ENCODE data around the gene PSPC1.
"Not testable (repeated sequence)": the region's sequence is repeated elsewhere in the genome, so short reads cannot be mapped to it uniquely, and the experiment has no call there.

PSPC1 gene

DNA sequence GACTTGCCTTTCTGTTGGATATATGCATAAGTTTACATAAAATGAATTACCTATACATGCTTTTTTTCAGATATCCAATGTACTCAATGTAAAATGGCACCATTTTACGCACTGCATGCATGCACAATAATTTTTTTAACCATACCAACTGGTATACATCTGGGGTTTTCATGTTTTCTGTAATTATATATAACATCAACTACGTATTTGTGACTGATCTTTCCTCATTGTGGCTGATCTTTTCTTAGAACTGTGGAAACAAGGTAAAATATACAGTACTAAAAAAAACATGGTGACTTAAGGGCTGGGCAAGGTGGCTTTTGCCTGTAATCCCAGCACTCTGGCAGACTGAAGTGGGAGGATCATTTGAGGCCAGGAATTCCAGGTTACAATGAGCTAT lies 18.5 kb downstream of the PSPC1 start:
- DNase-seq (ENCODE audit: insufficient read length, low spot score) (no peak), FAIRE-seq (no peak)

DNA sequence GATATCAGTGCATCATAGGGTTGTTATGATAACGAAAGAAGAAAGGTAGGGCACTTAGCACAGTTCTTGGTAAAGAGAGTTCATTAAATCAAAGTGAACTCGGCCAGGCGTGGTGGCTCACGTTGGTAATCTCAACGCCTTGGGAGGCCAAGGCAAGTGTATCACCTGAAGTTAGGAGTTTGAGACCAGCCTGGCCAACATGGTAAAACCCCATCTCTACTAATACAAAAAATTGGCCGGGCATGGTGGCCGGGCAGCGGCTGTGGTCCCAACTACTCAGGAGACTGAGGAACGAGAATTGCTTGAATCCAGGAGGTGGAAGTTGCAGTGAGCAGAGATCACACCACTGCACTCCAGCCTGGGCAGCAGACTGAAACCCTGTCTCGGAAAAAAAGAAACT lies 19.1 kb downstream of the PSPC1 start:
- DNase-seq (ENCODE audit: insufficient read length, low spot score) (no peak), FAIRE-seq (no peak)

DNA sequence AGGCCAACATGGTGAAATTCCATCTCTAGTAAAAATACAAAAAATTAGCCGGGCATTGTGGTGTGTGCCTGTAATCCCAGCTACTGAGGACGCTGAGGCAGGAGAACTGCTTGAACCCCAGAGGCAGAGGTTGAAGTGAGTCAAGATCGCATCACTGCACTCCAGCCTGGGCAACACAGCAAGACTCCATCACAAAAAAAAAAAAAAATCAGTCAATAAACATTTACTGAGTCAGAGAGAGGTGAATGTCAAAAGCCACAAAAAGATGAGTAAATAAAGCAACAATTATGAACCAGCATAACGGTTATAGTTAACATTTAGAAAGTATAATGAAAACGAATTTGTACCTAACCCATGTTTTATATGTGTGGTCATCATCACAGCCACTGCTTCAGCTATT lies 23.1 kb downstream of the PSPC1 start:
- no peak for FAIRE-seq
- no peak for DNase-seq (ENCODE audit: insufficient read length, low spot score)

DNA sequence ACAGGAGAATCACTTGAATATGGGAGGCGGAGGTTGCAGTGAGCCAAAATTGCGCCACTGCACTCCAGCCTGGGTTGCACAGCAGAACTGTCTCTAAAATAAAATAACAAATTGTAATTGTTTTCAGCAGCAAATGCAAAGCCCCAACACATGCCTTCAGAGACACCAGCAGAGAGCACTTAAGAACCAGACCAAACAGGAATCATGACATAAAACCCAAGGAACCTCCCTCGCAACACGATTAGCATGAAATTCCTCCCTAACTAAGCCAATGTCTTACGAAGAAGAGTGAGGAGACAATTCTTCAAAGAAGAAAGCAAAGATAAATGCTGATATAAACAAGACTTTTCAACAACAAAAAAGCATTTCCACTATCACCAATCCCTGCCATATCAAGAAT lies 40.1 kb downstream of the PSPC1 start:
- FAIRE-seq, result no peak

DNA sequence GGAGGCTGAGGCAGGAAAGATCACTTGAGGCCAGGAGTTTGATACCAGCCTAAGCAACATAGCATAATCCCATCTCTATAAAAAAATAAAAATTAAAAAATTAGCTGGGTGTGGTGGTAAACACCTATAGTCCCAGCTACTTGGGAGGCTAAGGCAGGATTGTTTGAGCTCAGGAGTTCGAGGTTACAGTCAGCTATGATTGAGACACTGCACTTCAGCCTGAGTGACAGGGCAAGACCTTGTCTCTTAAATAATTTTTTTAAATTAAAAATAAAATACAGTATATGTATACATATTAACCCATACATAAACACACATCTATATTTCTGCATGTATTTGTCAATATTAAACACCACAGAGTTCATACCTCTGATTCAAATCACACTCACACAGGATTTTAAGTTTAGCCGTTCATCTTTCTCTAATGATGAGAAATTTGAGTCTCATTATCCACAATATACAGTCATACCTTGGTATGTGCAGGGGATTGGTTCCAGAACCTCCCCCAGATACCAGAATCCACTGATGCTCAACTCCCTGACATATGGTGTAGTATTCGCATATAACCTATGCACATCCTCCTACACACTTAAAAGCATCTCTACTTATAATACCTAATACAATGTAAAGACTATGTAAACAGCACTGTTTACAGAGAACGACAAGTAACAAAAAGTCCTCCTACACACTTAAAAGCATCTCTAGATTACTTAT lies 44.7 kb downstream of the PSPC1 start:
- DNase-seq (ENCODE audit: insufficient read length, low spot score) (no peak), FAIRE-seq (no peak)

More for the DNA sequence above, 40.1 kb downstream of the PSPC1 start:
- no peak for DNase-seq (ENCODE audit: insufficient read length, low spot score)

DNA sequence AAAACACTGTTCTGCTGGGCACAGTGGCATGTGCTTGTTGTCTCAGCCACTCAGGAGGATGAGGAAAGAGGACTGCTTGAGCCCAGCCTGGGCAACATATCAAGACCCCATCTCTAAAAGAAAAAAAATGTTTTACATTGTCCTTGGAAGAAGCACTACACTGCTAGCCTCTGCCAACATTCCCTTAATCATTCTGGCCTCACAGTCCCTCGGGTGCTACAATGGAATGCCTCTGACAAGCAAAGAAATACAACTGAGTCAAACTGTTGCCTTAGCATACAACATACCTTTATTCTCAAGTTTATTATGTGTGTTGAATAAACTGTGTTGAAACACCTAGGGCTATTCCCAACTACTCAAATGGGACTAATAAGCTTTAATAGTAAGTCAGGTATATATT lies 56.1 kb downstream of the PSPC1 start:
- DNase-seq (ENCODE audit: insufficient read length, low spot score), result no peak
- no peak for FAIRE-seq

DNA sequence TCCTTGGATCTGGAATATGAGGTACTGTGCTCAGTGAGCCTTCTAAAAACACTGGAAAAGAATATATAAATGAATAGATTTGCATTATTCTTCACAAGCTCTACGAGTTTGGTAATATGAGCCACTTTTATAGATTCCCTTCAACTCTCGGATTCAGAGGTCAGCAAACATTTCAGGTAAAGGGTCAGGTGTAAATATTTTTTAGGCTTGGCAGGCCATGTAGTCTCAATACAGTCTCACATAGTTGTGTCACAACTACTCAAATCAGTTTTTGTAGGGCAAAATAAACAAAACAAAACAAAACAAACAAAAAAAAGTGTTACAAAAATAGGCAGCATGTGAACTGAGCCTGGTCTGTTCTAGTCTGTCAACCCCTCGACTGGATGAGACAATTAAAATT lies 57.4 kb downstream of the PSPC1 start:
- FAIRE-seq, result no peak
- DNase-seq (ENCODE audit: insufficient read length, low spot score), result no peak

DNA sequence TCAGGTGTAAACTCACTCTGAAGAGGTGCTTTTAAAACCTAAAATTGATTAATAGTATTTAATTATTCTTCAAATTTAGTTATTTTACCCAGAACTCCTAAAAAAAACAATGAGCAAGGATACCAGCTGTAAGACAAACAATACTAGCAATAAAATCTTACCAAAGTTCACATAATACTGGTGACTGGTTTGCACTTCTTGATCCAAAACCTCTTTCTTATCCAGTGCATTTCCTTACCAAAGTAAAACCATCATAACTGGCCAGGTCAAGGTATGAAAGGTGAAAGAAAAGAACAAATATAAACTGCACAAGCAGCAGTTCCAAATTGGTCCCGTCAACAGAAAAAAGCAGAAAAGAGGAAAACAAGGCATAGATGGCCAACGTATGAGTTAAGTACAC lies 62.7 kb downstream of the PSPC1 start:
- DNase-seq (ENCODE audit: insufficient read length, low spot score), result no peak
- FAIRE-seq, result no peak

DNA sequence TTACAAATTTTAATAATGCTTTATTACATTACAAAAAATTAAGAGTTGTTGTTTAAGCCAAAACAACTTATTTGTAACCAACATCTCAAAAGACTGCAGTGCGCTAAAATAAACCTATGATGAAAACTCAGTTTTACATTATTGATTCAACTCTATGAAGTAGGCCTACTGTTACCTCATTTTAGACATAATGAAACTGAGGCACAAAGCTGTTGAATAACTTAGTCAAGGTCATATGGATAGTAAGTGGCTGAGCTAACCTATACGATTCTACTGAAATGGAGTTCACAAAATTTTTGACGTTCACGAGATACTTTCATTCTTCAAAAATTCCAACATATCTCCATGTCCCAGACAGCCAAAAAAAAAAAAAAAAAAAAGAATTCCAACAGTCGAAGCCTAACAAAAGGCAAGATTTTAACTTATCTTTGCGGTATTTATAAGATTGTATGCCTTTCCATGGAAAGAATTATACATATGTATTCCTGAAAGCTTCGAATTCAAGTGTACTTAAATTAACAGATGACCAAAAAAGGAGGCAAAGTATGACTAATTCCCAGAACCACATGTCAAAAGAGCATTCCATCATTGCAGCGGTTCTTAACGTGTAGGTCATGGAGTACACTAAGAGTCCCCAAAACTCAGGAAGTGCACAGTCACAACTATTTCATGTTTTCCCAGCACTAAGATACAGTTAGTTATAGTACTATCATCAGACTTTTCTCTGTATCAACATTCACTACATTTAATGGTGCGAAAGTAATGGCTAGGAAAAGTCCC lies 69.4 kb downstream of the PSPC1 start:
- FAIRE-seq, result no peak

DNA sequence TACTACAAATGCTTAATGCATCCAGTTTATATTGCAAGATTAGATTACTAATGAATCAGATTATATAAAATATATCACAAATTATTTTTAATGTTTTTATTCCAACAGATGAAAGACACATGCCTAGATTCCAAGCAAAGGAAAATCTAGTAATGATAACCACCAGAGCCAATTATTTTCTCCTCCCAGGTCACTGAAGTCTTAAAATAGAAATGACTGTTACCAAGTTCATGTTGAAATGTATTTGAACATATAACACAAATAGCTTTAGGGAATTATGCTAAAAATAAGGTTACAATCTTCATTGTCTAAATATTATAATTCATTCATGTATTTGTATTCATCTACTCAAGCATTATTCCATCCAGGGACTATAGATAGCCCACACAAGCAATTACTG lies 73.0 kb downstream of the PSPC1 start:
- FAIRE-seq; DNase-seq (ENCODE audit: insufficient read length, low spot score): not testable (repeated sequence)

More for the DNA sequence above, 69.4 kb downstream of the PSPC1 start:
- no peak for DNase-seq (ENCODE audit: insufficient read length, low spot score)

DNA sequence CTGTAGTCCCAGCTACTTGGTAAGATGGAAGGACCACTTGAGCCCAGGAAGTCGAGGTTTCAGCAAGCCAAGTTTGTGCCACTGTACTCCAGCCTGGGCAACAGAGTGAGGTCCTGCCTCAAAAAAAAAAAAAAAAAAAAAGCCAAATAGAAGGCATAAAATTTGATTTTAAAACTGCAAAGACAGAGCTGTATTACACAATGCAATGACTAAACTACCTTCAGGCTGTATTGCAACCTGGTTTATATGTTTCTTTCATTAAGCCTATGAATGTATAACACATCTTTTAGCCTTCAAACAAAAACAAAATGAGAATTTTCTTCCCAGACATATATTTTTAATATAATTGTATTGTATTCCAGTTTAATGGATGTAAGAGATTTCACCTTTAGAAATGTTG lies 73.7 kb downstream of the PSPC1 start:
- not testable (repeated sequence) for DNase-seq (ENCODE audit: insufficient read length, low spot score); FAIRE-seq

DNA sequence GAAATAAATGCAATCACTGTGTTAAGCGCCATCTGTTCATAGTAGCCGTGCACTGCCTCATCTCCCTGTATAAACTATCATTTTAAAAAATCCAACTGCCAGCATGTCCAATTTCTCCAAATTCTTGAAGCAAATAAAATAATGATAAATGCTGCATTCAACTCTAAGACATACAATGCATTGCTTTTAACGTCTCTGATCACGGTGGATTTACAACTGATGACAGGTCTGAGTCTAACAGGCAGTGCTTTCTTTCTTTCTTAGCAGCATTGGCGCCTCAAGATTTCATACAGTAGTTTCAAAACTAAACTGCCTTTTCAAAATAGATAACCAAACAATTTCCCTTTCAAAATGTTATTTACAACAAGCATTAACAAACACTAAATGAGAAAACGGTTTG lies 78.5 kb downstream of the PSPC1 start:
- FAIRE-seq; DNase-seq (ENCODE audit: insufficient read length, low spot score): not testable (repeated sequence)

DNA sequence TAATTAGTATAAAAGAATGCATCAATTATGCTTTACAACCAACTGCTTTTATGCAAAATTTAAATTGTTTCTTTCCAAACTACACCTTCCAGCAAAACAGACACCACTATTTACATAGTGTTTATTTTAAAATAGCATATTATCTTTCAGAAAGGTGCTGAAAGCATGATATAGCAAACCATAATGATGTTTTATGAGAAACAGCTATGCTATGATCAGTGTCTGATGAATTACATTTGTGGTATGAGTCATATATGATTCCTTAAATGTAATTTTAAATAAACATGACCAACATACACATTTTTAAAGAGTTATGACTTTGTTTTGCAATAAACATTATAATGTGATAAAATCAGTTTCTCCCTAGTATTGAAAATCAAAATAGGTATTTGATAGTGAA lies 81.1 kb downstream of the PSPC1 start:
- not testable (repeated sequence) for FAIRE-seq; DNase-seq (ENCODE audit: insufficient read length, low spot score)

DNA sequence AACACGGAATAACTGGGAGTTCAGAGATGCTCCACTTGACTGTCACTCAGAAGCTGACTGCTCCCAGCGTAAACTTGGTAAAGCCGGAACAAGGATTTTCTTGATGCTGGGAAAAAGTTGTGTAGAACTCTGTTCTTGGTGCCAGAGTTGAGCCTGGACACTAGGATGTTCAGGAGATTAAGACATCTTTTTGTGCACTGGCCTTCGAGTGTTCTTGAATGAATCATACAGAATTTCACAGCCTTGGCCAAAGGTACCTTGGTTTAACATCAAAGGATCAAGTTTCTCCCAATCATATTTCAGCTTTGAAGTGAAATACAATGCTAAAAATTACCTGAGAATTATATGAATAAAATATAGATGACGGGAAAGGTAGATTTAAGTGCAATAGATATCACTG lies 81.8 kb downstream of the PSPC1 start:
- not testable (repeated sequence) for DNase-seq (ENCODE audit: insufficient read length, low spot score); FAIRE-seq

DNA sequence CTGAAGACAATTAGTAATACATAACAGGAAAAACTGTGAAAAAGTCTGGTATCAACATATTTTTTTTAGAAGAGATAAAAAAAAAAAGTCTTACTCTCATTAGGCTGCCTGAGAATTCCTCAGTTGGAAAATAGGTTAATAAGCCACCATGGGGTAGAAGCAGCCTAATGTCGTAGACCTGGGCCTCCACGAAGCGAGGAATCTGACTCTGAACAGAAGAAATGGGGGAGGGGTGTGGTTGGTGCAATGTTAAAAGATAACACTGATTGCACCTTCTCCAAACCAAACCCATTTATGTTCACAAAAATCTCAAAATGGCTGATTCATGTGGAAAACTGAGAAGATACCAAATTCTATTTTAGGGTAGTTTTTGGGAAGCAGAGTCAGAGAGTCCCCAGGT lies 86.9 kb downstream of the PSPC1 start:
- no peak for FAIRE-seq
- DNase-seq (ENCODE audit: insufficient read length, low spot score), result no peak

DNA sequence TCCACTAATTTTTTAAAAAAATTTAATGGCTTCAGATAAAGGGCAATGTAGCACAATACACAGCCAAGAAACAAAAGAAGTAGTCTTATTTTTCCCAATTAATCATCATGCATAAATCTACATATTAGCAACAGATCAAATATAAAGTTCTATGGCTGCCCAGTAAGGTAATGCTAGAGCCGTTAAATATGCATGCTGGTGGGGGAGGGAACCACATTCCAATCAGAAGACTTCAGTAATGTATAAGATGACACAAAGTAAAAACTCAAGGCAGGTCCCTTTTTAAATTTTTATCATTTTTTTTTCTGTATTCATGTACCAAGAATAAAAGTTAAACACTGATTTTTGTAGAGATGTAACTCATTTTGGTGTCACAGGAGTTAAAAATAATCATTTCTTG lies 87.3 kb downstream of the PSPC1 start:
- FAIRE-seq (no peak), DNase-seq (ENCODE audit: insufficient read length, low spot score) (no peak)

DNA sequence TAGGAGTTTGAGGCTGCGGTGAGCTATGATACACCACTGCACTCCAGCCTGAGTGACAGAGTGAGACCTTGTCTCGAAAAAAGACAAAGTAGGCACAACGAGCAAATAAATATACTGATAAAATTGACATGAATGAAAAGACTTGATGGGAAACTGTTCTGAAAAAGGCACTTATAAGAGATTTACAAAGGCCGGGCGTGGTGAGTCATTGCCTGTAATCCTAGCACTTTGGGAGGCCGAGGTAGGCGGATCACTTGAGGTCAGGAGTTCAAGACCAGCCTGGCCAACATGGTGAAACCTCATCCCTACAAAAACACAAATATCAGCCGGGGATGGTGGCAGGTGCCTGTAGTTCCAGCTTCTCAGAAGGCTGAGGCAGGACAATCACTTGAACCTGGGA lies 91.3 kb downstream of the PSPC1 start:
- FAIRE-seq; DNase-seq (ENCODE audit: insufficient read length, low spot score): not testable (repeated sequence)

DNA sequence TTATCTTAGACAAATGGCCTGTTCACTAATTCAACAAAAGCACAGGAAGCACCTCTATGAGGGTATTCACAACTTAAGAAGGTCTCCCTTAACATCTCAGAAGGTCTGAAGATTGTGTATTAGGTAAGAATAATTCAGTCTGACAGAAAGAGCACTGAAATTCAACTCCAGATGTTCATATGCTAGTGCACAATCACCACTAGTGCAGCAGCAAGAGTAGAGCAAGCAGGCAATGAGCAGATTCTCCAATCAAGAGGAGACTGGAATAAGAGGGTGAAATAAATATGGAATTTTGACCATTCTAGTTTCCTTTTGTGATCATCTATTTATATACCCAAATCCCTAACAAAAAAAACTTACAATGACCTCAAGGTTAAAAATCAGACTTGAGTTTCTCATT lies 97.3 kb downstream of the PSPC1 start:
- DNase-seq (ENCODE audit: insufficient read length, low spot score) (no peak), FAIRE-seq (no peak)

DNA sequence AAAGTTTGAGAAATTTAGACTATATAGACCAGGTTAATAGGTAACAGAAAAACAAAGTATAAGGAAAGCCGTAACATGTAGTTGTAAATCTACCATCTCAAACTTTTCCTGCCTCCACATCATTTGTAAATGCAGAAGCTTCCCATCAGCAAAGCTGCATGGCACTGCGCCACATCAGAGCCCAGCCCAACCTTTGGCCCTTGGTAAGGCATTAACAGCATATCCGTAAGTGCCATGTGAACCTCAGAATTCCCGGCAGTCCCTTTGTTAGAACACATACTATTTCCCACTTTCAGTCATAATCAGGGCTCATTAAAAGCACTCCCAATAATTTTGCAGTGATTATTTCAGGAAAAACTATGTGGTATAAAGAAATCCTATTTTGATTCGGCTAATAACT lies 97.7 kb downstream of the PSPC1 start:
- FAIRE-seq (no peak), DNase-seq (ENCODE audit: insufficient read length, low spot score) (no peak)

DNA sequence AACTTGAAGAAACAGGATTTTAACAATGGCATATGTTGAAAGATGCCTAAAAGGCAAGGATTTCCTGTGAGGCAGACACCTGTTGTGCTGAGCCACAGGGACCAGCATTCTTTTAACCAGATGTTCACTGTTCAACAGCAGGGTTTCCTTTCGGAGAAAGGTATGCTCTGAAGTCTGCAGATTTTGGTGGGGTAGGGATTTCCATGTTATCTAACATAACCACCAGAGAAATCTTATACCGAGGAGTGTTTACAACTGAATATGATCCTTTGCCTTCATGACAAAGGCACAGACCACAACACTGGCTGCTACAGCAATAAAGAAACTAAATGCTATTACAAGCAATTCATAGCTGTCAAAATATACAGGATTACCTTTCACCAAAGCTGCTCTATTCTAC lies 101.2 kb downstream of the PSPC1 start:
- DNase-seq (ENCODE audit: insufficient read length, low spot score) (no peak), FAIRE-seq (no peak)

DNA sequence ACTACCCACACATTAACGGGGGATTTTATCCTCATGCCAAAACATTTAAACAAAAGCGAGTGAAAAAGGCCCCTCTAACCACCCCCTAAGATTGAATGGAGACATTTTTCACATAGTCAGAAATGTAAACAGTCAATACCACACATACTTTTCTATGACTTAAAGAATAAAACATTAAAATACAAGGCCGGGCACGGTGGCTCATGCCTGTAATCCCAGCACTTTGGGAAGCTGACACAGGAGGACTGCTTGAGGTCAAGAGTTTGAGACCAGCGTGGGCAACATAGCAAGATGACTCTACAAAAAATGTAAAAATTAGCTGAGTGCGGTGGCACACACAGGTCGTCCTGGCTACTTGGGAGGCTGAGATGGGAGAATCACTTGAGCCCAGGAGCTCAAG lies 102.0 kb downstream of the PSPC1 start:
- no peak for FAIRE-seq
- DNase-seq (ENCODE audit: insufficient read length, low spot score), result no peak

DNA sequence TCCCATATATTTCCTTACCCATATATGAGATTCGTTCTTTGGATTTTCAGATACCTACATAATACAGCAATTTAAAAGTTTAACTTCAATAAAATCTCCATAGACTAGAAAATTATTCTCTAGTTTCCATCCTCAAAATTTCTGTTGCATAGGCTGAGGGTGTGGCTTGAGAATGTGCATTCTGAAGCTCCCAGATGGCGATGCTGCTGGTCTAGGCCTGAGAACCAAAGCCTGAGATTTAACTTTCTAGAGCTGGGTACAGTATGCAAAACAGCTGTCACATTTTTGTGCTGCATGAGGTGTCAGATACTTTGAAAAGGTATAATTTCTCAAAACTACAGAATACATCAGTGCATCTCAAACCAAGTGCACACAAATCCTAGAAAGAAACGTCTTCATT lies 106.6 kb downstream of the PSPC1 start:
- FAIRE-seq, result no peak

More for the DNA sequence above, 106.6 kb downstream of the PSPC1 start:
- DNase-seq (ENCODE audit: insufficient read length, low spot score), result no peak
